CD4-positive, alpha-beta T cell (primary cell): Measurements from ENCODE around the gene RAD50. TPM values are rescaled to one million over a fixed set of nuclear protein-coding genes. Genes with fewer than 3 reads are reported as not detected.
A peak's percentile ranks its signal among the peaks of the same experiment; 100 is the strongest.

Source experiments
- ATAC-seq: fragments of 200-7000 bp; cut with Tn5 transposase; one replicate; pipeline ENCODE4 v1.10.0; 2022; ENCODE audit warnings: mild to moderate bottlenecking; ENCODE audit not compliant: poor library complexity
- CTCF ChIA-PET: fragments of 350-600 bp; sonication (Branson Sonifier 250); formaldehyde crosslinking; loops from one replicate; lab custom pipeline; 2021; ENCODE audit warnings: antibody characterized with exemption, inconsistent platforms; lab: Charles Lee
- POLR2A ChIA-PET: fragments of 350-600 bp; sonication (Branson Sonifier 250); formaldehyde crosslinking; loops from one replicate; lab custom pipeline; 2021; ENCODE audit warnings: antibody characterized with exemption, inconsistent platforms; lab: Charles Lee
- DNase-seq, 14 experiments: peaks; one replicate each; pipeline ENCODE4 v3.0.0-alpha.2; 2013 to 2020; ENCODE audit warnings: mixed read lengths in 2 of 14
- H3K27ac ChIP-seq, 2 donors: one replicate each; pipeline versions ENCODE4 v1.5.1 to v1.7.0; 2013; ENCODE audit warnings: low read length in 2 of 2, low read depth in 1 of 2, mild to moderate bottlenecking in 1 of 2
- H3K27me3 ChIP-seq, 2 experiments: 1 replicate in 1 of 2; 2 replicates in 1 of 2; pipeline versions ENCODE4 v1.6.1 to v1.7.0; 2013; ENCODE audit warnings: low read length in 2 of 2, control low read depth in 1 of 2, mild to moderate bottlenecking in 1 of 2, moderate library complexity in 1 of 2; ENCODE audit not compliant: insufficient read depth in 2 of 2, control insufficient read depth in 1 of 2
- H3K36me3 ChIP-seq: one replicate; pipeline ENCODE4 v1.6.1; 2013; ENCODE audit warnings: low read length, control low read depth; ENCODE audit not compliant: insufficient read depth
- H3K4me1 ChIP-seq: one replicate; pipeline ENCODE4 v1.6.1; 2013; ENCODE audit warnings: low read length, control low read depth; ENCODE audit not compliant: insufficient read depth
- H3K4me3 ChIP-seq: one replicate; pipeline ENCODE4 v1.5.1; 2013; ENCODE audit warnings: mild to moderate bottlenecking, low read length, moderate library complexity
- H3K9me3 ChIP-seq, 2 experiments: 1 replicate in 1 of 2; 2 replicates in 1 of 2; pipeline versions ENCODE4 v1.6.1 to v1.7.0; 2013; ENCODE audit warnings: low read length in 2 of 2, mild to moderate bottlenecking in 2 of 2, control low read depth in 1 of 2, moderate library complexity in 1 of 2; ENCODE audit not compliant: control insufficient read depth in 1 of 2, insufficient read depth in 1 of 2
- H3K27ac Mint-ChIP-seq: one replicate; pipeline ENCODE4 v1.8.0; 2020; ENCODE audit warnings: mixed read lengths
- H3K27me3 Mint-ChIP-seq: one replicate; pipeline ENCODE4 v1.8.0; 2021; ENCODE audit warnings: mixed read lengths
- H3K36me3 Mint-ChIP-seq: one replicate; pipeline ENCODE4 v1.8.0; 2021; ENCODE audit warnings: low read depth, mixed read lengths
- H3K4me1 Mint-ChIP-seq: one replicate; pipeline ENCODE4 v1.8.0; 2021; ENCODE audit warnings: low read depth, mixed read lengths
- H3K4me3 Mint-ChIP-seq: one replicate; pipeline ENCODE4 v1.8.0; 2020; ENCODE audit warnings: mild to moderate bottlenecking, mixed read lengths
- H3K9me3 Mint-ChIP-seq: one replicate; pipeline ENCODE4 v1.8.0; 2020; ENCODE audit warnings: mixed read lengths
- intact Hi-C, 2 experiments: fragments of 100-400 bp; cut with DNase I in 1 of 2; cut with micrococcal nuclease in 1 of 2; formaldehyde crosslinking; loops; one replicate each; pipeline versions ENCODE4 v1.15.1 to v1.9.0; 2023 to 2025; cut with DNase I, micrococcal nuclease
- total RNA-seq, 174 experiments: library from RNA in 2 of 174; stranded (reverse) in 2 of 174; gene quantifications; one replicate each; pipeline ENCODE4 v1.2.3 and lab custom pipeline; 2021 to 2026
- TF ChIP-seq, protein P1 (sequence below): fragments of 200-600 bp; IDR thresholded peaks from one replicate; pipeline ENCODE4 v1.8.0; 2022; ENCODE audit warnings: antibody characterized with exemption, mild to moderate bottlenecking

Gene RAD50
- total RNA-seq, 2 experiments from 2014 or later = 12.7 to 13.4 TPM

DNA sequence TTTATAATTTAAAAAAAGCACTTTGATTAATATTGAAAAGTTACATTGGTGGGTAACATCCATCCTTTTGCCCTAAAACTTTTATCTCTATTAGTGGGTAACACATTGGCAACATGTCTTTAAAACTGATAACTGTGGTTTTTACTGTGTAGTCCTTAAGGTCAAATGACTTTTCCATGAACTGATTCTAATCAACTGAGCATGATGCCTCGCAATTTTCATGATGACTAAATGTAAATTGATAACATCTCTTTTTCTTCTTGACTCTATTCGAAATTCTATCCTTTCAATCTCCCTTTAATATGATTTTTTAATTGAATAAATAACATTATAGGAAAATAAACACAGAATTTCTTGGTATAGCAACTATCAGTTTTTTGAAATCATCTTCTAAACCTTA, 7.2 kb upstream of the RAD50 start:
- Mint-ChIP-seq H3K4me3 (no peak overlapping the region), H3K27ac (no peak overlapping the region), H3K27me3 (no peaks in the 10 kb centered on the region), H3K4me1 (no peaks in the 10 kb centered on the region), H3K36me3 (no peaks in the 10 kb centered on the region), H3K9me3 (no peaks in the 10 kb centered on the region)
- Histone ChIP-seq H3K4me3 (no peak overlapping the region), H3K36me3 (no peaks in the 10 kb centered on the region), H3K27ac (no peak overlapping the region), H3K9me3 (peaks cover 0 to 3% of the 10 kb centered on the region in 2 experiments), H3K27me3 (no peaks in the 10 kb centered on the region), H3K4me1 (no peaks in the 10 kb centered on the region)
- CTCF ChIA-PET = no interaction called here
- no peak for DNase-seq
- TF ChIP-seq, protein P1, sequence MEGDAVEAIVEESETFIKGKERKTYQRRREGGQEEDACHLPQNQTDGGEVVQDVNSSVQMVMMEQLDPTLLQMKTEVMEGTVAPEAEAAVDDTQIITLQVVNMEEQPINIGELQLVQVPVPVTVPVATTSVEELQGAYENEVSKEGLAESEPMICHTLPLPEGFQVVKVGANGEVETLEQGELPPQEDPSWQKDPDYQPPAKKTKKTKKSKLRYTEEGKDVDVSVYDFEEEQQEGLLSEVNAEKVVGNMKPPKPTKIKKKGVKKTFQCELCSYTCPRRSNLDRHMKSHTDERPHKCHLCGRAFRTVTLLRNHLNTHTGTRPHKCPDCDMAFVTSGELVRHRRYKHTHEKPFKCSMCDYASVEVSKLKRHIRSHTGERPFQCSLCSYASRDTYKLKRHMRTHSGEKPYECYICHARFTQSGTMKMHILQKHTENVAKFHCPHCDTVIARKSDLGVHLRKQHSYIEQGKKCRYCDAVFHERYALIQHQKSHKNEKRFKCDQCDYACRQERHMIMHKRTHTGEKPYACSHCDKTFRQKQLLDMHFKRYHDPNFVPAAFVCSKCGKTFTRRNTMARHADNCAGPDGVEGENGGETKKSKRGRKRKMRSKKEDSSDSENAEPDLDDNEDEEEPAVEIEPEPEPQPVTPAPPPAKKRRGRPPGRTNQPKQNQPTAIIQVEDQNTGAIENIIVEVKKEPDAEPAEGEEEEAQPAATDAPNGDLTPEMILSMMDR = no peak
- POLR2A ChIA-PET = interaction anchor here (1.0 kb wide), 1 partner anchor 54 kb away, joined by 3 read pairs; no protein-coding TSS in a partner anchor
- no peak for ATAC-seq
- intact Hi-C loops = no loop called here

DNA sequence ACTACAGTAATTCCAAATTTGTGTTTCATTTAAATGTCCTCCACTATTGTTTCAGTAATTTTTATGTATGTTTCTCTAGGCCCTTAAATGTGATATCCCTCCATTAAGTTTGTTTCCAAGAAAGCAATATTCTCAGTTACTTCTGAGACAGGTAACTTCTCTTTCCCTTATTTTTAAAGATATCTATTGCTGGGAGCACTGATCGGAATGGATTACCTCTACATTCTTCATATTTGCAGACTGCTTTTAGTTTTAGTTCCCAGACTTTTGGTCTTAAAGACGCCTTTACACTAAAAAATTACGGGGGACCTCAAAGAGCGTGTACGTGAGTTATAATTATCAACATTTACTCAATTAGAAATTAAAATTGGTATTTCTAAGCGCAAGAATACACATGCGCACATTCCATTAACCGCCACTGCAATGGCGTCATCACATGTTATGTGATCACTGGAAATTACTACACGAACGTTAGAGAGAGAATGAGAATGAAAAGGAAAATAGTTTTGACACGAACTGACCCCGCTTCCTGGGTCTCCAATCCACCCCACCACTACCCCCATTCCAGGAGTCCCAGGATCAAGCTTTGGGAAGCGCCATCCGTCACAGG, 519 bp upstream of the RAD50 start:
- H3K27ac ChIP-seq = peak overlapping the region; percentile 76 to 78
- no peaks in the 10 kb centered on the region for H3K27me3 Mint-ChIP-seq
- peaks cover 0 to 8% of the 10 kb centered on the region in 2 experiments for H3K9me3 ChIP-seq
- peaks cover 5% of the 10 kb centered on the region for H3K9me3 Mint-ChIP-seq
- H3K4me3 ChIP-seq = peak overlapping the region; percentile 83
- ChIA-PET POLR2A (interaction anchor here (0.8 to 1.8 kb wide), 22 partner anchors 9 to 1670 kb away, joined by 3 to 24 read pairs (median 5); partner anchors contain the start of genes AFF4, CCNI2, GDF9 and HSPA4), CTCF (interaction anchor here (1.1 kb wide), 1 partner anchor 29 kb away, joined by 3 read pairs; no protein-coding TSS in a partner anchor)
- peaks cover 22% of the 10 kb centered on the region for H3K4me1 ChIP-seq
- H3K4me3 Mint-ChIP-seq = peak overlapping the region; percentile 95
- peaks cover 43% of the 10 kb centered on the region for H3K4me1 Mint-ChIP-seq
- ATAC-seq = no peak
- intact Hi-C loops = loop anchor here in 1 of 2 experiments (5.0 to 10.0 kb wide), 3 partner anchors 181 to 499 kb away; partner anchors contain the start of genes GDF9, HSPA4, KIF3A and UQCRQ
- DNase-seq = no peak
- TF ChIP-seq, protein P1 = no peak
- peaks cover 29% of the 10 kb centered on the region for H3K36me3 Mint-ChIP-seq
- H3K27ac Mint-ChIP-seq = peak overlapping the region; percentile 98
- no peaks in the 10 kb centered on the region for H3K27me3 ChIP-seq
- H3K36me3 ChIP-seq = peaks cover 20% of the 10 kb centered on the region

DNA sequence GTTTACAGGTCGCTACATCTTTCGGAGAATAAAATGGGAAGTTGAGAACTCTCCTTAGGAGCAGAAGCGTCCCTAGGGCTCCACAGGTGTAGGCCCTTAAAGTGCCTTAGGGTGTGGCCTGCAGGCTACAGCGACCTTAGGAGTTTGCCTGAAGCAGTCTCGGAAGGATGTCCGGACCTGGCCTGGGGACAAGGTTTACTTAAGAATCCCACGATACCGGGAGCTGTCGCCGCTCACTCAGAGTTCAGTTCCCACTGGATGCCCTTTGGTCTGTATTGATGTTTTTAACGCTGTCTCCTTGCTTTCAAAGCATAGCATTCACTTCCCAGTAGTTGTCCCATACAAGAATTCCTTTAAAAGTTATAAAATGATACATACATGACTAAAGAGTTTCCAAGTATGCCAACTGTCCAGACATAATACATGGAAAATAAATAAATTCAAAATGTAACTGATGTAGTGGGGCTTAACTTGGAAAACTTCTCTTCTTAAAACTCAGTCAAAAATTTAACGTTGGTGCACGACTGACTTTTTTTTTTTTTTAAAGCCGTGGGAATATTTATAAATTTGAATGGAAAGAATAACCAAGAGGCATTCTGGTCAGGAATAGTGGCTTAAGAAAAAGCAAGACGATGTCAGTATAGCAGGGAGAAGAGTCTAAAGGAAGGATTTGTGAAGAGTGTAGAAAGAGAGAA, 848 bp downstream of the RAD50 start:
- ChIA-PET POLR2A (interaction anchor here (0.8 to 1.8 kb wide), 20 partner anchors 8 to 1668 kb away, joined by 3 to 24 read pairs (median 6); partner anchors contain the start of genes AFF4, CCNI2, GDF9 and HSPA4), CTCF (interaction anchor here (1.1 kb wide), 1 partner anchor 30 kb away, joined by 3 read pairs; no protein-coding TSS in a partner anchor)
- Mint-ChIP-seq H3K27me3 (no peaks in the 10 kb centered on the region), H3K36me3 (peaks cover 29% of the 10 kb centered on the region), H3K4me3 (peak overlapping the region; percentile 95), H3K9me3 (peaks cover 5% of the 10 kb centered on the region), H3K27ac (peak overlapping the region; percentile 98), H3K4me1 (peaks cover 43% of the 10 kb centered on the region)
- Histone ChIP-seq H3K4me1 (peaks cover 22% of the 10 kb centered on the region), H3K27ac (peak overlapping the region; percentile 76 to 78), H3K9me3 (peaks cover 0 to 8% of the 10 kb centered on the region in 2 experiments), H3K4me3 (peak overlapping the region; percentile 83), H3K36me3 (peaks cover 32% of the 10 kb centered on the region), H3K27me3 (no peaks in the 10 kb centered on the region)
- TF ChIP-seq, protein P1 = no peak
- intact Hi-C loops = loop anchor here in 1 of 2 experiments (5.0 to 10.0 kb wide), 3 partner anchors 180 to 497 kb away; partner anchors contain the start of genes GDF9, HSPA4, KIF3A and UQCRQ
- ATAC-seq = peak; percentile 21
- DNase-seq = peak in 12 of 14 experiments; percentile 2 to 50 (median 12)
